H1 (cell line): Measurements from ENCODE around the gene HOMER2. TPM values are rescaled to one million over a fixed set of nuclear protein-coding genes. Genes with fewer than 3 reads are reported as not detected.

Source experiments
- CTCF ChIA-PET: fragments of 300-600 bp; sonication (Branson Sonifier 250); formaldehyde crosslinking; loops from one replicate; lab custom pipeline; 2021; ENCODE audit not compliant: partially characterized antibody; lab: Charles Lee
- POLR2A ChIA-PET: fragments of 300-600 bp; sonication (Branson Sonifier 250); formaldehyde crosslinking; loops from one replicate; lab custom pipeline; 2021; ENCODE audit warnings: inconsistent platforms; ENCODE audit not compliant: partially characterized antibody; lab: Charles Lee
- DNase-seq, 2 experiments: peaks; one replicate each; pipeline versions ENCODE4 v3.0.0 to v3.0.0-alpha.2; 2010 to 2022; ENCODE audit warnings: low spot score in 2 of 2, low read depth in 1 of 2, mixed read lengths in 1 of 2
- FAIRE-seq: peaks from 2 replicates; lab custom pipeline; 2011; peaks lifted over from hg19 to GRCh38; lab: Jason Lieb, UNC
- H2AFZ ChIP-seq: 2 replicates; pipeline ENCODE4 v1.8.1; 2012; ENCODE audit warnings: low read length, inconsistent platforms
- H2AK5ac ChIP-seq: 2 replicates; pipeline ENCODE4 v1.6.1; 2013; ENCODE audit warnings: low read depth, low read length
- H2BK120ac ChIP-seq: replicated peaks from 2 replicates; pipeline ENCODE3; 2013; ENCODE audit warnings: low read depth, low read length, inconsistent platforms
- H2BK12ac ChIP-seq: 2 replicates; pipeline ENCODE4 v1.6.1; 2013; ENCODE audit warnings: low read depth, low read length
- H2BK15ac ChIP-seq: 2 replicates; pipeline ENCODE4 v1.6.1; 2013; ENCODE audit warnings: low read length
- H2BK20ac ChIP-seq: 2 replicates; pipeline ENCODE4 v1.6.1; 2013; ENCODE audit warnings: low read length
- H2BK5ac ChIP-seq: 2 replicates; pipeline ENCODE4 v1.6.1; 2013; ENCODE audit warnings: low read depth, low read length
- H3K14ac ChIP-seq: 2 replicates; pipeline ENCODE4 v1.6.1; 2013; ENCODE audit warnings: inconsistent platforms; ENCODE audit not compliant: insufficient read length
- H3K18ac ChIP-seq: 2 replicates; pipeline ENCODE4 v1.6.1; 2013; ENCODE audit warnings: low read length; ENCODE audit errors: extremely low read depth
- H3K23ac ChIP-seq: 2 replicates; pipeline ENCODE4 v1.6.1; 2013; ENCODE audit warnings: inconsistent platforms; ENCODE audit not compliant: insufficient read length
- H3K23me2 ChIP-seq: 2 replicates; pipeline ENCODE4 v1.6.1; 2013; ENCODE audit warnings: low read depth, low read length
- H3K27ac ChIP-seq: 2 replicates; pipeline ENCODE4 v1.6.1; 2011; ENCODE audit warnings: low read depth, low read length, inconsistent platforms
- H3K27me3 ChIP-seq, 4 experiments: replicated peaks in 1 of 4; 1 replicate in 1 of 4; 2 replicates in 3 of 4; pipeline versions ENCODE4 v1.6.1 to v1.8.1; 2011 to 2013; ENCODE audit warnings: low read length in 3 of 4, mild to moderate bottlenecking in 3 of 4, inconsistent platforms in 2 of 4, mixed read lengths in 2 of 4, moderate library complexity in 1 of 4; ENCODE audit not compliant: control insufficient read depth in 3 of 4, insufficient read depth in 3 of 4; ENCODE audit errors: extremely low read depth in 1 of 4
- H3K36me3 ChIP-seq, 4 experiments: 2 replicates each; pipeline versions ENCODE4 v1.6.1 to v1.8.1; 2011 to 2013; ENCODE audit warnings: mild to moderate bottlenecking in 4 of 4, low read length in 3 of 4, moderate library complexity in 2 of 4, control low read depth in 1 of 4, inconsistent platforms in 1 of 4; ENCODE audit not compliant: insufficient read depth in 4 of 4, control insufficient read depth in 2 of 4
- H3K4ac ChIP-seq: replicated peaks from 2 replicates; pipeline ENCODE3; 2013; ENCODE audit warnings: low read length, low read depth, mixed read lengths, inconsistent platforms; ENCODE audit not compliant: insufficient read length
- H3K4me1 ChIP-seq, 4 experiments: replicated peaks in 1 of 4; 1 replicate in 1 of 4; 2 replicates in 3 of 4; pipeline versions ENCODE4 v1.6.1 to v1.8.1; 2011 to 2013; ENCODE audit warnings: low read length in 3 of 4, inconsistent platforms in 2 of 4, mixed read lengths in 1 of 4; ENCODE audit not compliant: insufficient read depth in 4 of 4, control insufficient read depth in 3 of 4
- H3K4me2 ChIP-seq, 2 experiments: 2 replicates each; pipeline versions ENCODE4 v1.6.1 to v1.8.1; 2011 to 2013; ENCODE audit warnings: low read depth in 2 of 2, low read length in 2 of 2, control low read depth in 1 of 2, inconsistent platforms in 1 of 2, mild to moderate bottlenecking in 1 of 2; ENCODE audit not compliant: insufficient read depth in 1 of 2
- H3K4me3 ChIP-seq, 4 experiments: fragments of 200-600, 300-600 bp in 1 of 4; sonication (generic), shearing (Covaris generic), sonication (Bioruptor Twin) in 1 of 4; 2 replicates each; pipeline versions ENCODE4 v1.5.1 to v1.8.1; 2011 to 2016; ENCODE audit warnings: low read length in 4 of 4, low read depth in 3 of 4, control low read depth in 2 of 4, inconsistent platforms in 2 of 4, mild to moderate bottlenecking in 2 of 4, mixed read lengths in 1 of 4, moderate library complexity in 1 of 4; ENCODE audit not compliant: insufficient read depth in 2 of 4; ENCODE audit errors: extremely low read depth in 1 of 4
- H3K56ac ChIP-seq: replicated peaks from 2 replicates; pipeline ENCODE3; 2013; ENCODE audit warnings: low read depth, mild to moderate bottlenecking, mixed read lengths, low read length, inconsistent platforms; ENCODE audit not compliant: insufficient read length
- H3K79me1 ChIP-seq: 2 replicates; pipeline ENCODE4 v1.6.1; 2013; ENCODE audit warnings: low read depth, low read length, control low read depth
- H3K79me2 ChIP-seq, 2 experiments: 2 replicates each; pipeline versions ENCODE4 v1.6.1 to v1.8.1; 2012 to 2013; ENCODE audit warnings: low read length in 2 of 2, mild to moderate bottlenecking in 2 of 2, inconsistent platforms in 1 of 2; ENCODE audit not compliant: insufficient read depth in 2 of 2, control insufficient read depth in 1 of 2
- H3K9ac ChIP-seq, 4 experiments: replicated peaks in 1 of 4; 1 replicate in 1 of 4; 2 replicates in 3 of 4; pipeline versions ENCODE4 v1.6.1 to v1.8.1; 2011 to 2013; ENCODE audit warnings: low read depth in 3 of 4, low read length in 3 of 4, control low read depth in 2 of 4, mild to moderate bottlenecking in 2 of 4, moderate library complexity in 2 of 4, inconsistent platforms in 1 of 4; ENCODE audit errors: extremely low read depth in 1 of 4
- H3K9me3 ChIP-seq, 2 experiments: 2 replicates each; pipeline versions ENCODE4 v1.6.1 to v1.8.1; 2012 to 2013; ENCODE audit warnings: mild to moderate bottlenecking in 2 of 2, moderate library complexity in 2 of 2, control low read depth in 1 of 2, inconsistent platforms in 1 of 2, low read depth in 1 of 2, low read length in 1 of 2, mixed read lengths in 1 of 2; ENCODE audit not compliant: insufficient read depth in 2 of 2
- H4K20me1 ChIP-seq, 2 experiments: replicated peaks in 1 of 2; 2 replicates each; pipeline versions ENCODE3 to v1.8.1; 2011 to 2013; ENCODE audit warnings: inconsistent platforms in 2 of 2, low read length in 2 of 2, mild to moderate bottlenecking in 1 of 2; ENCODE audit not compliant: insufficient read depth in 2 of 2, control insufficient read depth in 1 of 2
- H4K5ac ChIP-seq: 2 replicates; pipeline ENCODE4 v1.6.1; 2013; ENCODE audit warnings: low read length, low read depth, mixed read lengths, inconsistent platforms; ENCODE audit not compliant: insufficient read length
- H4K8ac ChIP-seq: 2 replicates; pipeline ENCODE4 v1.8.0; 2013; ENCODE audit warnings: mild to moderate bottlenecking, moderate library complexity, low read length, inconsistent platforms; ENCODE audit not compliant: insufficient read depth; ENCODE audit errors: extremely low read depth
- H4K91ac ChIP-seq: replicated peaks from 2 replicates; pipeline ENCODE3; 2013; ENCODE audit warnings: low read length, mixed read lengths, inconsistent platforms; ENCODE audit not compliant: insufficient read length
- WGBS, 2 experiments: shearing (Covaris generic) in 1 of 2; methylation state at CpG; one replicate each; pipeline versions ENCODE4 v1.1.6 to v1.1.7; 2013 to 2015; ENCODE audit warnings: low lambda C conversion rate in 2 of 2, mixed read lengths in 2 of 2, inconsistent platforms in 1 of 2, low coverage in 1 of 2, missing lambda C conversion rate in 1 of 2; ENCODE audit not compliant: insufficient replicate concordance in 2 of 2, insufficient coverage in 1 of 2, insufficient read length in 1 of 2; ENCODE audit errors: extremely low coverage in 1 of 2, missing lambda C conversion rate in 1 of 2; 5-methylcytosine and 5-hydroxymethylcytosine counted together
- polyA plus RNA-seq, 7 experiments: library from polyadenylated mRNA; depleted of rRNA in 3 of 7; stranded (reverse) in 5 of 7; unstranded in 2 of 7; fragments of >200 nt in 5 of 7; fragments of 200-250 nt in 2 of 7; gene quantifications; 1 replicate in 5 of 7; 2 replicates in 1 of 7; 4 replicates in 1 of 7; pipeline versions ENCODE4 v1.2.1 to v1.2.3, GENCODE V29; 2011 to 2013; ENCODE audit warnings: missing spikeins in 2 of 7, mixed read lengths in 2 of 7
- total RNA-seq: library from RNA; stranded (reverse); fragmentation: NEBNext Ultra II Directional; extraction: Animal tissue kit (Norgen Biotek cat#: 25700); gene quantifications from 2 replicates; pipeline ENCODE4 v1.2.1, GENCODE V29; 2021

Gene HOMER2
- total and polyA plus RNA-seq, 2 of the 8 experiments (the other 6 are each of a cell fraction or from before 2014, with no cell fraction given): 12.5 to 27.6 TPM

DNA sequence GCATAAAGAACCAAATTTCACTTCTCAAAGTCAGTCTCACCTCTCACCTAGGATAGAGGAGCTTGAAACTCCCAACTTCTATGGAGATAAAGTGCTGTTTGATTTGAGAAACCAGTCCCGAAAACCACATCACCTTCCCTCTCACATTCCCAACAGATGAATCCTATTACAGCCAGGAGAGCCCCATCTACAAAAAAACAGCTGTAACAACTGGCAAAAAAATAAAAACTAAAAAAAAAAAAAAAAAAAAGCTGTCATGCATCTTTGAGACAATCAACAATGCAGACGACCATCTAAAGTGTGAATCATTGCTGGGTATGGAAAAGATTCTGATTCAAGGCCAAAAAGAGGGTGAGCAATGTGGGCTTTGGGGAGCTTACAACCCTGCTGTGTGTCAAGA lies 23.8 kb downstream of the HOMER2 start:
- no peak overlapping the region for H2BK12ac ChIP-seq
- H3K4me3 ChIP-seq: no peak overlapping the region
- H2BK20ac ChIP-seq: no peak overlapping the region
- CTCF ChIA-PET: interaction anchor here (0.6 to 1.7 kb wide), 5 partner anchors 15 to 304 kb away, joined by 3 to 4 read pairs (median 3); no protein-coding TSS in a partner anchor
- H3K4me2 ChIP-seq: no peak overlapping the region
- DNase-seq (no peak), FAIRE-seq (no peak)
- H2AK5ac ChIP-seq: no peak overlapping the region
- no peak overlapping the region for H3K18ac ChIP-seq
- H3K23ac ChIP-seq: no peak overlapping the region
- POLR2A ChIA-PET: no interaction called here
- no peak overlapping the region for H2AFZ ChIP-seq
- no peaks in the 10 kb centered on the region for H3K27me3 ChIP-seq
- H3K9me3 ChIP-seq: no peaks in the 10 kb centered on the region
- H4K8ac ChIP-seq: no peak overlapping the region
- H3K4me1 ChIP-seq: 0 out of 7 replicates have a peak, but pooled peaks cover 0 to 2% (median 0%) of the 10 kb centered on the region in 4 experiments
- no peak overlapping the region for H4K91ac ChIP-seq
- peaks cover 1% of the 10 kb centered on the region; the same call in 1 of the 2 replicates for H3K23me2 ChIP-seq
- no peak overlapping the region for H2BK15ac ChIP-seq
- H3K27ac ChIP-seq: no peak overlapping the region
- WGBS, 2 experiments: 86% methylated on average over 2 of the region's 2 CpGs; no CpG with 5 or more reads in 1 of the 2 experiments
- no peak overlapping the region for H3K9ac ChIP-seq
- peaks cover 0 to 2% of the 10 kb centered on the region in 2 experiments for H4K20me1 ChIP-seq
- H3K36me3 ChIP-seq: no peaks in the 10 kb centered on the region
- no peak overlapping the region for H3K56ac ChIP-seq
- H3K4ac ChIP-seq: no peak overlapping the region
- H3K79me2 ChIP-seq: no peaks in the 10 kb centered on the region
- no peak overlapping the region for H2BK5ac ChIP-seq
- H3K79me1 ChIP-seq: no peaks in the 10 kb centered on the region
- no peak overlapping the region for H4K5ac ChIP-seq
- H3K14ac ChIP-seq: no peak overlapping the region
- H2BK120ac ChIP-seq: no peak overlapping the region
